ENCODE data around the gene CBARP. TPM values are rescaled to one million over a fixed set of nuclear protein-coding genes. Genes with fewer than 3 reads are reported as not detected.
A peak's percentile ranks its signal among the peaks of the same experiment; 100 is the strongest.

Gene CBARP
- total RNA-seq, 2 donors from 2014 or later = 0.38 to 0.58 TPM

- ATAC-seq (replicated peaks in 1 of 2) = no peak
- no peaks in the 10 kb centered on the region for H3K4me1 Mint-ChIP-seq (ENCODE audit: low read depth)
- H3K9me3 Mint-ChIP-seq = no peaks in the 10 kb centered on the region
- no peaks in the 10 kb centered on the region for H3K27me3 Mint-ChIP-seq (ENCODE audit: low read depth)
- no peaks in the 10 kb centered on the region for H3K36me3 Mint-ChIP-seq (ENCODE audit: insufficient read depth in 2 of 2)
- no peak for DNase-seq
- H3K4me3 Mint-ChIP-seq = no peak overlapping the region
- no peak overlapping the region for H3K27ac Mint-ChIP-seq
Measured at GRCh38 chr19:1224047-1224825, 13.6 kb downstream of the CBARP start.

GRCh38 chr19:1223018-1223855 lies 14.6 kb downstream of the CBARP start:
- Mint-ChIP-seq H3K4me3 (no peak overlapping the region), H3K4me1 (ENCODE audit: low read depth) (no peaks in the 10 kb centered on the region), H3K36me3 (ENCODE audit: insufficient read depth in 2 of 2) (no peaks in the 10 kb centered on the region), H3K9me3 (no peaks in the 10 kb centered on the region), H3K27me3 (ENCODE audit: low read depth) (no peaks in the 10 kb centered on the region), H3K27ac (no peak overlapping the region)
- DNase-seq = peak in 1 of 2 donors; percentile 52
- peak; percentile 39 to 44 for ATAC-seq (replicated peaks in 1 of 2)

GRCh38 chr19:1222394-1222793 lies 15.4 kb downstream of the CBARP start:
- no peak overlapping the region for H3K27ac Mint-ChIP-seq
- H3K9me3 Mint-ChIP-seq = no peaks in the 10 kb centered on the region

GRCh38 chr19:1221904-1222255 lies 15.9 kb downstream of the CBARP start:
- H3K36me3 Mint-ChIP-seq (ENCODE audit: insufficient read depth in 2 of 2) = no peaks in the 10 kb centered on the region
- ATAC-seq (replicated peaks in 1 of 2) (no peak), DNase-seq (no peak)
- no peaks in the 10 kb centered on the region for H3K27me3 Mint-ChIP-seq (ENCODE audit: low read depth)
- H3K4me3 Mint-ChIP-seq = no peak overlapping the region
- no peak overlapping the region for H3K27ac Mint-ChIP-seq
- no peaks in the 10 kb centered on the region for H3K9me3 Mint-ChIP-seq
- H3K4me1 Mint-ChIP-seq (ENCODE audit: low read depth) = no peaks in the 10 kb centered on the region

More at GRCh38 chr19:1222394-1222793, 15.4 kb downstream of the CBARP start:
- no peaks in the 10 kb centered on the region for H3K27me3 Mint-ChIP-seq (ENCODE audit: low read depth)
- no peak for ATAC-seq (replicated peaks in 1 of 2)
- DNase-seq = no peak
- H3K36me3 Mint-ChIP-seq (ENCODE audit: insufficient read depth in 2 of 2) = no peaks in the 10 kb centered on the region
- no peaks in the 10 kb centered on the region for H3K4me1 Mint-ChIP-seq (ENCODE audit: low read depth)
- H3K4me3 Mint-ChIP-seq = no peak overlapping the region

- H3K4me3 Mint-ChIP-seq = no peak overlapping the region
Measured at GRCh38 chr19:1220976-1221903, 16.6 kb downstream of the CBARP start.

GRCh38 chr19:1220477-1220930 lies 17.3 kb downstream of the CBARP start:
- Mint-ChIP-seq H3K27ac (no peak overlapping the region), H3K4me1 (ENCODE audit: low read depth) (no peaks in the 10 kb centered on the region), H3K4me3 (no peak overlapping the region), H3K36me3 (ENCODE audit: insufficient read depth in 2 of 2) (no peaks in the 10 kb centered on the region), H3K27me3 (ENCODE audit: low read depth) (no peaks in the 10 kb centered on the region), H3K9me3 (no peaks in the 10 kb centered on the region)
- DNase-seq (no peak), ATAC-seq (replicated peaks in 1 of 2) (no peak)

More at GRCh38 chr19:1220976-1221903, 16.6 kb downstream of the CBARP start:
- H3K27ac Mint-ChIP-seq = no peak overlapping the region
- H3K9me3 Mint-ChIP-seq = no peaks in the 10 kb centered on the region
- DNase-seq = no peak
- H3K27me3 Mint-ChIP-seq (ENCODE audit: low read depth) = no peaks in the 10 kb centered on the region
- no peaks in the 10 kb centered on the region for H3K36me3 Mint-ChIP-seq (ENCODE audit: insufficient read depth in 2 of 2)
- no peaks in the 10 kb centered on the region for H3K4me1 Mint-ChIP-seq (ENCODE audit: low read depth)
- ATAC-seq (replicated peaks in 1 of 2) = no peak

GRCh38 chr19:1219786-1220476 lies 17.9 kb downstream of the CBARP start:
- H3K27ac Mint-ChIP-seq = no peak overlapping the region
- H3K9me3 Mint-ChIP-seq = no peaks in the 10 kb centered on the region
- no peak for ATAC-seq (replicated peaks in 1 of 2)
- H3K27me3 Mint-ChIP-seq (ENCODE audit: low read depth) = no peaks in the 10 kb centered on the region
- no peaks in the 10 kb centered on the region for H3K36me3 Mint-ChIP-seq (ENCODE audit: insufficient read depth in 2 of 2)
- H3K4me3 Mint-ChIP-seq = no peak overlapping the region
- no peaks in the 10 kb centered on the region for H3K4me1 Mint-ChIP-seq (ENCODE audit: low read depth)
- no peak for DNase-seq

- H3K4me1 Mint-ChIP-seq (ENCODE audit: low read depth) = peaks cover 6% of the 10 kb centered on the region
- no peaks in the 10 kb centered on the region for H3K27me3 Mint-ChIP-seq (ENCODE audit: low read depth)
- no peak overlapping the region for H3K4me3 Mint-ChIP-seq
- no peak overlapping the region for H3K27ac Mint-ChIP-seq
- no peaks in the 10 kb centered on the region for H3K36me3 Mint-ChIP-seq (ENCODE audit: insufficient read depth in 2 of 2)
- no peak for DNase-seq
- no peak for ATAC-seq (replicated peaks in 1 of 2)
- H3K9me3 Mint-ChIP-seq = no peaks in the 10 kb centered on the region
Measured at GRCh38 chr19:1218751-1219567, 18.8 kb downstream of the CBARP start.

- peaks cover 4 to 8% of the 10 kb centered on the region in 2 donors for H3K36me3 Mint-ChIP-seq (ENCODE audit: insufficient read depth in 2 of 2)
- H3K9me3 Mint-ChIP-seq = no peaks in the 10 kb centered on the region
- H3K4me1 Mint-ChIP-seq (ENCODE audit: low read depth) = peaks cover 17% of the 10 kb centered on the region
- H3K27me3 Mint-ChIP-seq (ENCODE audit: low read depth) = no peaks in the 10 kb centered on the region
- no peak for ATAC-seq (replicated peaks in 1 of 2)
- DNase-seq = no peak
- H3K4me3 Mint-ChIP-seq = no peak overlapping the region
- no peak overlapping the region for H3K27ac Mint-ChIP-seq
Measured at GRCh38 chr19:1217366-1217765, 20.4 kb downstream of the CBARP start.

GRCh38 chr19:1216756-1217155 lies 21.0 kb downstream of the CBARP start:
- peaks cover 4 to 9% of the 10 kb centered on the region in 2 donors for H3K36me3 Mint-ChIP-seq (ENCODE audit: insufficient read depth in 2 of 2)
- H3K27me3 Mint-ChIP-seq (ENCODE audit: low read depth) = no peaks in the 10 kb centered on the region
- H3K27ac Mint-ChIP-seq = peak overlapping the region; percentile 44
- DNase-seq (no peak), ATAC-seq (replicated peaks in 1 of 2) (no peak)
- H3K9me3 Mint-ChIP-seq = no peaks in the 10 kb centered on the region
- no peak overlapping the region for H3K4me3 Mint-ChIP-seq
- H3K4me1 Mint-ChIP-seq (ENCODE audit: low read depth) = peaks cover 18% of the 10 kb centered on the region

GRCh38 chr19:1214862-1215731 lies 22.7 kb downstream of the CBARP start:
- Mint-ChIP-seq H3K9me3 (no peaks in the 10 kb centered on the region), H3K27me3 (ENCODE audit: low read depth) (no peaks in the 10 kb centered on the region), H3K27ac (peak overlapping the region; percentile 28), H3K4me1 (ENCODE audit: low read depth) (peaks cover 32% of the 10 kb centered on the region), H3K36me3 (ENCODE audit: insufficient read depth in 2 of 2) (peaks cover 4 to 12% of the 10 kb centered on the region in 2 donors), H3K4me3 (no peak overlapping the region)
- DNase-seq = no peak
- no peak for ATAC-seq (replicated peaks in 1 of 2)
